SHP77 treated with DMSO at 0.1 percent for 48 hours (cell line): ENCODE data around the gene POU3F1.

ENCODE experiments used
- DNase-seq: peaks from one replicate; lab custom pipeline; 2025; lab: John Stamatoyannopoulos, UW

POU3F1 gene

DNA sequence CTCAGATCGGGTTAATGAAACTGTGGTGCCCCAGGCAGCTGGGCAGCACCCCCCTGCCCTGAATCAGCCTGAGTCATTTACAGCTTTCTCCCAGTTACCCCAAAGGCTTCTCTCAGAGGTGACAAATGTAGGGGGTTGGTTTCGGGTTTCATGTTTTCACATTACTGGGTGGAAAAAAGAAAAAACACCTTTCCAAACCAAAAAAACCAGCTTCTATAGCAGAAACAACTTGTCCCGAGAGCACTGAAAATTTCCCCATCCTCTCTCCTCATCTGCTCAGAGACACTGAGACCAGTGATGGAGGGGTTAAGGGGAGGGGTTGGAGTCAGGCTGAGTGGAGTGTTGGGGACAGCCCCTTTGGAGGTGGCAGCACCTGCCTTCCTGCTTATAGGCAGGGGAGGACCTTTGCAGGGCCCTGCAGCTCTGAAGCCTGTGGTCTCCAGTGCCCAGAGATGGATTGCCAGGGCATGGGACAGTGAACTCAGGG, 18.4 kb downstream of the POU3F1 start:
- no peak for DNase-seq

DNA sequence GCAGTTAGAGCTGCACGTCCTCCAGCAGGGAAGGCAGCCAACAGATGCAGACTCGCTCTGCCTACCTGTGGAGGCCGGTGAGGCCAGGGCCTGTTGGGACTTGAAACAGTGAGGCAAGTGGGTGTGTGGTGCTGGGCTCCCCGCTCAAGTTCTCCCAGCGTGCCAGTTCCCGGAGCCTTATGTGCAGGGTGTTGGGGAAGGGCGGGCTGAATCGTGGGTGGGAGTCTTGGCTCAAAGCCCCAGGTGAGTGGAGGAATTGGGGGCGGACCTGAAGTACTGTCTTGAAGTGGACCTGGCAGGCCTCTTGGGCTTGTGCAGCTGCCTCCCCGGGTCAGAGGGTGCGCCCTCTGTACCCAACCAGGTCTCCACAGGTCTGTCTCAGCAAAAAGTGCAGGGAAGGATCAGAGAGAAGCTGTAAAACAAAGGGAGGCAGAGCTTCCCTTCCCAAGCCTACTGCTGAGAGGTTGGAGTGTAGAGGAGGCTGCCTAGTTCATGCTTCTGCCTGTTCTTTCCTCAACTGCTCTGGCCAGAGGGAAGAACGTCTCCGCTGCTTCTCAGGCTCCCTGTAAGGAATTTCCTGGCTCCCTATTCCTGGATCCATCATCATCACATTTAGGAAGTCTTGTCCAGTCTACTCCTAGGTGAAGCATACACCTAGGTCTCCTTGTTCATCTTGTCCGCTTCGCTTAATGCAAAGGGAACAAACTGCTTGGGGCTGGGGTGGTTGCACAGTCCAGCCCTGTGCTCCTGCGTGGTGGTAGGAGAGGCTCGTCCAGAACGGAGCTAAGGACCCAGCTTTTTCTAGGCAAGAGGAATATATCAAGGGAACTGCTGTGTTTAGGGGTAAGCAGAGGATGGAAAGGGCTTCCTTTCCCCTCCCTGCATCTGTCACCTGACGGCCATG, 19.1 kb downstream of the POU3F1 start:
- DNase-seq, result no peak

DNA sequence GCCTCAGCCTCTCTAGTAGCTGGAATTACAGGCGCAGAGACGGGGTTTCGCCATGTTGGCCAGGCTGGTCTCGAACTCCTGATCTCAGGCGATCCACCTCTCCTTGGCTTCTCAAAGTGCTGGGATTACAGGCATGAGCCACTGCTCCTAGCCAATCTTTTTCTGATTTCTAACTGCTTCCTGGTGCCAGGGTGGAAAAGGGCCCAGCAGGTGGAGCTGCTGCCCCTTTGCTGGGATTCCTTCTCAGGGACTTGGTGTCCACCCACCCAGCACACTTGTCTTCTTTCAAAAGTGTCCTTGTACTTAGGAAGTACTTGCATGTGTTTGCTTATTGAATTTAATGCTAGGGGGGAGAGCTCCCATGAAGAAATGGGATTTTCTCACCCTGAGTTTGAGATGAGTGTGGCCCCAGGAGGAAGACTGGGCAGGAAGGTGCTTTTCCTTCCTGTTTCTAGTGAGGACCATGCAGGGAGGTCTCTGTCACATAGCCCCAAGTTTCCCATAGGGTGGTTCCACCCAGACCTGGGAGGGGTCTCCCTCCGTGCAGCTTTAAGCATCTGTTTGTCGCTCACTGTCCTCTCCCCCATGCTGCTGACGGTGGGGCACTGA, 19.9 kb downstream of the POU3F1 start:
- DNase-seq, result no peak

DNA sequence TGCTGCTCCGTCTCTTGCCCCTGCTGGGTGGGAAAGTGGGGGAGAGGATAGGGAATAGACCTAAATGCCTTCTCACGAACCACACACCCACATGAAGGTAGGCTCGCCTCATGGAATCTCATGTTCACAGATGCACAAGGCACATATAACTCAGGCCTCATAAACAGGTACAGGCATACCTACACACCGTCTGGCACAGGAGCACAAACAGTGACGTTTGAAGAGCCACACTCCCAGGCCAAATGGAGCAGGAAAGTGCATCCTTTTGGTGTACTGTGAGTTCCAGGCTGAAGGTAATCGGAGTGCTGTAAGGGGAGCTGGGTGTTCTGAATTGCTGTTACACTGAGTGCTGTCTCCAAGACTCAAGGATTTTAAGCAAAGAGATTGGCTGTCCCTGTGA, 20.9 kb downstream of the POU3F1 start:
- DNase-seq, result no peak

- no peak for DNase-seq
Measured at GRCh38 chr1:38025233-38025632, 21.4 kb downstream of the POU3F1 start.

GRCh38 chr1:38022810-38023209, 23.8 kb downstream of the POU3F1 start:
- no peak for DNase-seq

- DNase-seq, result no peak
Measured at GRCh38 chr1:38021969-38022368, 24.6 kb downstream of the POU3F1 start.

DNA sequence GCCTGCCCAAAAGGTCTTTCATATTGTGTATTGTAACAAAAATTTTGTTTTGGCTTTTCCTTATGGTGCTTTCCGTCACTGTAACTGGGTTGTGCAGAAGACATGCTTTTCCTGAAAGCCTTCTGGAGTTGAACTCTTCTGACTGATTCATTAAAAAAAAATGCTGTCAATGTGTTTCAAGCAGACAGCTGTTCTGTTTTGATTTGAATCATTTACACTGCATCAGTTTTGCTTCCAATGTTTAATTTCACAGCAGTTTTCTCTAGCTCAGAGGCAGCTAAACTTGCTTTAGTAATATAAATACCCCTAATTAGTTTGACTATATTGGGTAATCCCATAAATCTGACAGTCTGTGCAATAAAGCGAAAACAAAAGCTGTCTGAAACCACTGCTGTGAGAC, 26.2 kb downstream of the POU3F1 start:
- no peak for DNase-seq

DNA sequence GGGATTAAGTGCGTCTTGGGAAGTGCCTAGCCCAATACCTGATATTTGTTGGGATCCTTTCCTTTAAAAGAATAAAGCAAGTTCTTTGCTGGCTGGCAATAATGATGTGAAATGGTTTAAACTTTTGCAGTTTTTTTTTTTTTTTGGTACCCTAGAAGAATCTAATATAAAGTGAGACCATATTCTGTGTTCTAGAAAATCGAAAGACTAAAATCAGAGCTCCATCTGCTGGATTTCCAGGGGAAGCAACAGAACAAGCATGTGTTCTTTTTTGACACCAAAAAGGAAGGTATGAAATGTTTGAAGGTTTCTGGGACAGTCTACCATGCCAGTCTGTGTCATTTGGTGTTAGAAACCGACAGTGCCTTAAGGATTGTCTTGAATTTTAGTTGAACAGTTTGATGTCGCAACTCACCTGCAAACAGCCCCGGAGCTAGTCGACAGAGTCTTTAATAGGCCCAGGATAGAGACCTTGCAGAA, 27.7 kb downstream of the POU3F1 start:
- DNase-seq, result no peak

GRCh38 chr1:38015978-38016725, 30.4 kb downstream of the POU3F1 start:
- DNase-seq, result no peak

- DNase-seq, result no peak
Measured at GRCh38 chr1:38014724-38015424, 31.7 kb downstream of the POU3F1 start.

GRCh38 chr1:38014171-38014570, 32.4 kb downstream of the POU3F1 start:
- no peak for DNase-seq

GRCh38 chr1:38013227-38013622, 33.4 kb downstream of the POU3F1 start:
- DNase-seq, result no peak

GRCh38 chr1:38012363-38013226, 34.0 kb downstream of the POU3F1 start, which contains the start of gene UTP11:
UTP11 (plus strand) TSS chr1:38012734; CDS start chr1:38012803, 69 bp downstream.
- peak; percentile 99 for DNase-seq

- no peak for DNase-seq
Measured at GRCh38 chr1:38009841-38010180, 36.8 kb downstream of the POU3F1 start.

DNA sequence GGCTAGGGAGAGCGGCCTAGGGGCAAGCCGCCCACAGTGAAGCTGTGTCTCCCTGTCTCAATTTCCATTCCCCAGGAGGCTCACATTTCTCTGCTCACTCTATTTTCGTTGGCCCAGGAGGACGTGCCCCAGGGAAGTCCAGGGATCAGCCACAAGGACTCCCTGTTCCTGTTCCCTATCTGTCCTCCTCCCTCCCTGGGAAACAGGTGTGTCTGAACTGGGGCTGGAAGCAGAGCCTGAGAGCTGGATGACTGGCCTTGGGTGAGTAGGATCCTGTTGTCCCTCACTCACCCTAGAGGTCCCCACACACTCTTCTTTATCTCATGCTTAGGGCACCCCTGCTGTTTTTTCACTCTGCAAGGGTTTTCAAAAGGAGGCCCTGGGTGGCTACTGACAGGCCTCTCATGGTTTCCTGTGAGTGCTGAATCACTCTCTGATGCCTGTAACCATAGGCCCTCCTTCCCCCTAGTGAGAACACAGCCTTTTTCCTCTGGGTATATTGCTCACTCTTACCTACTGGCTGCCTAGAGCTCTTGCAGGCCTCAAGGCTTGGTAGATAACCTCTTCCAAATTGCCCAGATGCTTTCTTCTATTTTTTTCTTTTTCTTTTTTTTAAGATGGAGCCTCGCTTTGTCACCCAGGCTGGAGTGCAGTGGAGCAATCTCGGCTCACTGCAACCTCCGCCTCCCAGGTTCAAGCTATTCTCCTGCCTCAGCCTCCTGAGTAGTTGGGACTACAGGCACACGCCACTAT, 37.3 kb downstream of the POU3F1 start:
- DNase-seq, result no peak

DNA sequence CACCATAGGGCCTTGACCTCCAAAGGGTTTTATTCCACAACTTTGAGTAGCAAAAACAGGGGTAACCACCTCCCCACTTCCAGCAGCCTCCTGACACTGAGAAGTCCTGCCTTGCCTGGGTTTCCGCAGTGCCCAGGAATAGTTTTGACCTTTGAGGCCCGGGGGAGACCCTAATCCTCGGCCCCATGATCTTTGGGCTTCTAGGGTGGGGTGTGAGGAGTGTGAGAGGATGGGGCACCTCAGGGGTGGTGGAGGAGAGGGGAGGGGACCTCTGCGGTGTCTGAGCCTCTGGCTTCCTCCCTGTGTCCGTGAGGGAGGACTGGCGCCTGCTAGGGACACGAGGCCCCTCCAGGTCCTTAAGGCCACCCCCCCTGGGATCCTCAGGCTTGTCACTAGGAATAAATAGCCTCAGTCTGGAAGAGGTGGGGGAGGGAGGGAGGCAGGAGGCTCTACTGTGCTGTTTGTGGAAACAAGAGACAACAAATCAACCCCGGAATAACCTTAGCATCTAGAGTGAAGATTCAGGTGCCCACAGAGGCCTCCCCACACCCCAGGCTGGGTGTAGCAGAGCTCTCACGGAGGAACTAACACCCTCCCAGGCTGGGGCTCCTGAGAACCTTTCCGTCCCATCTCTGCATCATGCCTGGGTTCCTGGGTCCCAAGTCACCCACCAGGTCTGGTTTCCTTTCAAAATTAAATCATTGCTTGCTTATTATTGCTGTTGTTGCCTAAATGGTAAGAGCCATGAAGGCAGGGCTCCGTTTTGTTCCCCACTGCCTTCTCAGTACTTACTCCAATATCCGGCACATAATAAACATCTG, 40.4 kb downstream of the POU3F1 start:
- DNase-seq, result no peak

DNA sequence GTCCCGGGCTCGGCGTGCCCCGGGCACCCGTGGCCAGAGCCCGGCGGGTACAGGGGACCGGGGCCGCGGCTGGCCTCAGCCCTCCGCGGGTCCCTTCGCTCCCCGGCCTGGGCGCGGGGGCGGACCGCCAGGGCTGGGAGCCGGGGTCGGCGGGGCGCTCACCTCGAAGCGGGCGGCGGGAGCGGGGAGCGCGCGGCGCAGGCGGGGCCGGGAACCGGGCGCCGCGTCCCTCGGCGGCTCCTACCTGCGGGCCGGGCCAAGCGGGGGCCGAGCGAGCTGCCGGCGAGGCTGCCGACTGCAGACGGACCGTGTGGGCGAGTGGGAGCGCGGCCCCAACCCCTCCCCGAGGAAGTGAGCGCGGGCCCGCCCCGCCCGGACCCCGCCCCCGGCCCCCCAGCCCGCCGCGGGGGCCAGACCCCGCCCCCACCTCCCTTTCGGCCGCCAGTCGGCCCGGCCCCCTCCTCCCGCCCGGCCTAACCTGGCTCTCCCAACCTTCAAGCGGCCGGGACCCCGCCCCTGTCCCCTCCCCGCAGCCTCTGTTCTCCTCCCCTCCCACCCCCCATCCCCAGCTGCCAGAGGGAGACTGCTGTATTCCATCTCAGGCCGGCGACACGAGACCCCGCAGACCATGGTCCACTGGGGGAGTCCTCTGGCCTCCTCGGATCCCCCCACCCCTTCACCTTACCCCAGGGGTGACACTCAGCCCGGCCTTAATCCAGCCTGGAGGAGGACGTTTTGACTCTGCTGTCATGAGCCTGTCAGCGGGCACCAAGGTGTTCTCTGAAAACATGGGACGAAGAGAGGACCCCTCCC, 41.2 kb downstream of the POU3F1 start, which contains the start of gene FHL3:
Gene FHL3, minus strand, starts transcription at position 320 of the 813 bp plus-strand sequence. CDS start 6,102 bp downstream, outside the sequence.
- DNase-seq, result no peak
